Activated naive CD4-positive, alpha-beta T cell (primary cell): ENCODE measurements around the gene SPRR2D.
"Not testable (repeated sequence)": the region's sequence is repeated elsewhere in the genome, so short reads cannot be mapped to it uniquely, and the experiment has no call there.

ENCODE experiments used
- DNase-seq, 4 experiments: peaks; one replicate each; lab custom pipeline; 2025; lab: John Stamatoyannopoulos, UW

Gene SPRR2D

GRCh38 chr1:153040950-153041631 lies at the start of gene SPRR2D:
Gene SPRR2D, minus strand, starts transcription at chr1:153041120. Its CDS starts 774 bp downstream, at chr1:153040346.
- no peak for DNase-seq

- no peak for DNase-seq
Measured at GRCh38 chr1:153087652-153088051, 46.7 kb upstream of the SPRR2D start.

- DNase-seq = no peak
Measured at GRCh38 chr1:153081736-153082135, 40.8 kb upstream of the SPRR2D start.

- no peak for DNase-seq
Measured at GRCh38 chr1:153072806-153073726, 32.1 kb upstream of the SPRR2D start.

GRCh38 chr1:153071511-153071910 lies 30.6 kb upstream of the SPRR2D start, which contains the start of gene SPRR2B:
Gene SPRR2B, minus strand, starts transcription at chr1:153071611. Its CDS starts 772 bp downstream, at chr1:153070839.
- DNase-seq = no peak

- no peak for DNase-seq
Measured at GRCh38 chr1:153070243-153070642, 29.3 kb upstream of the SPRR2D start.

- no peak for DNase-seq
Measured at GRCh38 chr1:153058826-153059784, 18.2 kb upstream of the SPRR2D start.

GRCh38 chr1:153058154-153058553 lies 17.2 kb upstream of the SPRR2D start:
- no peak for DNase-seq

- no peak for DNase-seq
Measured at GRCh38 chr1:153057375-153057774, 16.5 kb upstream of the SPRR2D start, which contains the start of gene SPRR2A. Gene SPRR2A, minus strand, starts transcription at chr1:153057512. Its CDS starts 777 bp downstream, at chr1:153056735.

- not testable (repeated sequence) for DNase-seq
Measured at GRCh38 chr1:153056111-153056510, 15.2 kb upstream of the SPRR2D start.

GRCh38 chr1:153049211-153049610 lies 8.3 kb upstream of the SPRR2D start:
- no peak for DNase-seq

GRCh38 chr1:153035211-153035610 lies 5.7 kb downstream of the SPRR2D start:
- DNase-seq = no peak

- no peak for DNase-seq
Measured at GRCh38 chr1:153032677-153033308, 8.1 kb downstream of the SPRR2D start.

GRCh38 chr1:153032073-153032472 lies 8.8 kb downstream of the SPRR2D start:
- DNase-seq = no peak

- DNase-seq = no peak
Measured at GRCh38 chr1:153030895-153031294, 10.0 kb downstream of the SPRR2D start, which contains the start of gene SPRR1B. Gene SPRR1B, plus strand, starts transcription at chr1:153031203. Its CDS starts 1,143 bp downstream, at chr1:153032346.

- DNase-seq = no peak
Measured at GRCh38 chr1:153028766-153029165, 12.2 kb downstream of the SPRR2D start.

GRCh38 chr1:153025797-153026196 lies 15.1 kb downstream of the SPRR2D start:
- no peak for DNase-seq

GRCh38 chr1:153024413-153024812 lies 16.5 kb downstream of the SPRR2D start:
- DNase-seq = no peak

GRCh38 chr1:153023109-153023508 lies 17.8 kb downstream of the SPRR2D start:
- DNase-seq = no peak

- DNase-seq = not testable (repeated sequence)
Measured at GRCh38 chr1:153022340-153022739, 18.6 kb downstream of the SPRR2D start.

- not testable (repeated sequence) for DNase-seq
Measured at GRCh38 chr1:153021829-153022228, 19.1 kb downstream of the SPRR2D start.
